Activated CD4-positive, alpha-beta T cell treated with anti-CD3 and anti-CD28 coated beads, Interleukin-2, amount 10 ng/mL, durations not matched to agents 24 days and 14 days (primary cell): ENCODE results near the gene ASZ1. TPM values are rescaled to one million over a fixed set of nuclear protein-coding genes. Genes with fewer than 3 reads are reported as not detected.
A peak's percentile ranks its signal among the peaks of the same experiment; 100 is the strongest.

Source experiments
- DNase-seq: peaks from one replicate; pipeline ENCODE4 v3.0.0; 2022
- H3K27ac Mint-ChIP-seq: one replicate; pipeline ENCODE4 v1.8.0; 2022; ENCODE audit warnings: mild to moderate bottlenecking, mixed read lengths
- H3K27me3 Mint-ChIP-seq: one replicate; pipeline ENCODE4 v1.8.0; 2022; ENCODE audit warnings: mixed read lengths
- H3K36me3 Mint-ChIP-seq: one replicate; pipeline ENCODE4 v1.8.0; 2022; ENCODE audit warnings: low read depth, mild to moderate bottlenecking, mixed read lengths
- H3K4me1 Mint-ChIP-seq: one replicate; pipeline ENCODE4 v1.8.0; 2021; ENCODE audit warnings: mixed read lengths
- H3K4me3 Mint-ChIP-seq: one replicate; pipeline ENCODE4 v1.8.0; 2022; ENCODE audit warnings: mild to moderate bottlenecking, moderate library complexity, mixed read lengths
- H3K9me3 Mint-ChIP-seq: one replicate; pipeline ENCODE4 v1.8.0; 2021; ENCODE audit warnings: mixed read lengths
- intact Hi-C: fragments of 100-400 bp; cut with micrococcal nuclease; formaldehyde crosslinking; loops from one replicate; pipeline ENCODE4 v1.15.1; 2023
- total RNA-seq: library from RNA; stranded (reverse); gene quantifications from 2 replicates; pipeline ENCODE4 v1.2.3, GENCODE V29; 2022

Gene ASZ1
- total RNA-seq, 1 donor from 2014 or later = not detected

DNA sequence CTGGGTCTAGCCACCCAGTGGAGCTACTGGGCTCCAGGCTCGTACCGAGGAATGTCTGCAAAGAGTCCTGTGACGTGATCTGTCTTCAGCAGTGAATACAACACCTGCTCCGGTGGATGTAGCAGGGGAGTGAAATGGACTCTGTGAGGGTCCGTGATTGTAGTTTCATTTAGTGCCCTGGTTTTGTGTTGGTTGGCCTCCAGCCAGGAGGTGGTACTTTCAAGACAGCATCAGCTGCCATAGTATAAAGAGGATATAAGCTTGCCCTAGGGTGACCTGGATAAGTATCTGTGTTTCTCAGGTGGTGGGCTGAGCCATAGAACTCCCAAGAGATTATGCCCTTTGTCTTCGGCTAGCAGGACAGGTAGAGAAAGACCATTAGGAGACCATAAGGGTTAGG lies 79.8 kb downstream of the ASZ1 start:
- intact Hi-C loops = no loop called here

DNA sequence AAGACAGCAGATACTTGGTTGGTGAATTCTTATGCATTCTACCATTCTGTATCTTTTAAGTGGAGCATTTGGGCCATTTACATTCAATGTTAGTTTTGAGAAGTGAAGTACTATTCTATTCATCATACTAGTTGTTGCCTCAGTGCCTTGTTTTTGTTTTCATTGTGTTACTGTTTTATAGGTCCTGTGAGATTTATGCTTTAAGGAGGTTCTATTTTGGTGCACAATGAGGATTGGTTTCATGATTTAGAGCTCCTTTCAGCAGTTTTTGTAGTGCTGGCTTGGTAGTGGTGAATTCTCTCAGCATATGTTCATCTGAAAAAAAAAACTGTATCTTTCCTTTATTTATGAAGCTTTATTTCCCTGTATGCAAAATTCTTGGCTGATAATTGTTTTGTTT lies 81.1 kb downstream of the ASZ1 start:
- H3K36me3 Mint-ChIP-seq = no peaks in the 10 kb centered on the region
- H3K4me1 Mint-ChIP-seq = no peaks in the 10 kb centered on the region
- no peaks in the 10 kb centered on the region for H3K9me3 Mint-ChIP-seq
- intact Hi-C loops = no loop called here
- no peak overlapping the region for H3K27ac Mint-ChIP-seq
- no peaks in the 10 kb centered on the region for H3K27me3 Mint-ChIP-seq
- no peak overlapping the region for H3K4me3 Mint-ChIP-seq
- no peak for DNase-seq

More for the DNA sequence above, 79.8 kb downstream of the ASZ1 start:
- H3K4me3 Mint-ChIP-seq = no peak overlapping the region
- H3K9me3 Mint-ChIP-seq = no peaks in the 10 kb centered on the region
- no peak overlapping the region for H3K27ac Mint-ChIP-seq
- no peak for DNase-seq
- H3K4me1 Mint-ChIP-seq = no peaks in the 10 kb centered on the region
- H3K36me3 Mint-ChIP-seq = no peaks in the 10 kb centered on the region
- no peaks in the 10 kb centered on the region for H3K27me3 Mint-ChIP-seq

GRCh38 chr7:117338020-117338419 lies 89.3 kb downstream of the ASZ1 start:
- no peak overlapping the region for H3K4me3 Mint-ChIP-seq
- no peaks in the 10 kb centered on the region for H3K9me3 Mint-ChIP-seq

DNA sequence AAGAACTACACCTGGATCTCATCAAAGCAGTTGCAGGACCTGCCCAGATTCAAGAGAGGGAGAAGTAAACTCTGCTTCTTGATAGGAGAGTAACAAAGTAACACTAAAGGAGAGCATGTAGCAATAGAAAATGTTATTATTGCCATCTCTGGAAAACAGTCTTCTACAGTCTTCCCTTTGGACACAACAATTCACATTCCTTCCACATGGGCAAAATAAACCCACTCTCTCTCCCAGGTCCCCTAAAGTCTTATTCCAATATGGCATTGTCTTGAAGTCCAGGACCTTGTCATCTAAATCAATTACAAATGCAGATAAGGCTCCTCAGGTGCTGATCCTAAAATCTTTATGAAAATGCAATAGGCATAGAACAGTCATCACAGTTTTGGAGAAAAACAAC lies 94.1 kb downstream of the ASZ1 start:
- DNase-seq = no peak
- Mint-ChIP-seq H3K4me1 (no peaks in the 10 kb centered on the region), H3K36me3 (no peaks in the 10 kb centered on the region), H3K4me3 (no peak overlapping the region), H3K27me3 (peaks cover 2% of the 10 kb centered on the region), H3K27ac (no peak overlapping the region), H3K9me3 (no peaks in the 10 kb centered on the region)
- intact Hi-C loops = no loop called here

More at GRCh38 chr7:117338020-117338419, 89.3 kb downstream of the ASZ1 start:
- intact Hi-C loops = no loop called here
- no peaks in the 10 kb centered on the region for H3K36me3 Mint-ChIP-seq
- peaks cover 2% of the 10 kb centered on the region for H3K27me3 Mint-ChIP-seq
- no peak overlapping the region for H3K27ac Mint-ChIP-seq
- no peaks in the 10 kb centered on the region for H3K4me1 Mint-ChIP-seq
- no peak for DNase-seq

GRCh38 chr7:117332031-117332430 lies 95.3 kb downstream of the ASZ1 start:
- no peak for DNase-seq
- Mint-ChIP-seq H3K36me3 (no peaks in the 10 kb centered on the region), H3K9me3 (no peaks in the 10 kb centered on the region), H3K4me1 (no peaks in the 10 kb centered on the region), H3K4me3 (no peak overlapping the region), H3K27ac (no peak overlapping the region), H3K27me3 (peaks cover 5% of the 10 kb centered on the region)
- intact Hi-C loops = no loop called here

DNA sequence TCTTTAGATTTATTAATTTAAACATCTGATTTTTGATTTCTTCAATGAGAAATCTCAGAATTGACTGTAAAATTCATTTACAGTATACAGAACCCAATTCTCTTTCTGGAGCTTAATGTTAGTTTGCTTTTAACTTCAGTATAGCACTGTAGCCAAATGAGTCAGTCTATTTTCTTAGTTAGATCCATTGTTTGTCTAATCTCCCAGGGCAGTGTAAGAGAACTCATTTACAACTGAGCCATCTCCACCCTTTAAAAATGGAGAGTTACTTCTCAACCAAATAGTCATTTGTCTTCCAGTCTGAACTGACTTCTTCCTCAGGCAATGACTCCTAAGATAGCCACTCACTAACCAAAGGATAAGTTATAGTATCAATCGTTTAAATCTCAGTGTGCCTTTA lies 101.5 kb downstream of the ASZ1 start:
- H3K27ac Mint-ChIP-seq = no peak overlapping the region
- H3K4me1 Mint-ChIP-seq = peaks cover 3% of the 10 kb centered on the region
- peaks cover 47% of the 10 kb centered on the region for H3K27me3 Mint-ChIP-seq
- no peaks in the 10 kb centered on the region for H3K36me3 Mint-ChIP-seq
- no peak for DNase-seq
- no peaks in the 10 kb centered on the region for H3K9me3 Mint-ChIP-seq
- intact Hi-C loops = no loop called here
- no peak overlapping the region for H3K4me3 Mint-ChIP-seq

GRCh38 chr7:117324960-117325359 lies 102.3 kb downstream of the ASZ1 start:
- intact Hi-C loops = no loop called here
- no peaks in the 10 kb centered on the region for H3K36me3 Mint-ChIP-seq
- no peak for DNase-seq
- H3K4me3 Mint-ChIP-seq = no peak overlapping the region
- H3K27me3 Mint-ChIP-seq = peaks cover 55% of the 10 kb centered on the region
- no peak overlapping the region for H3K27ac Mint-ChIP-seq
- no peaks in the 10 kb centered on the region for H3K9me3 Mint-ChIP-seq
- peaks cover 3% of the 10 kb centered on the region for H3K4me1 Mint-ChIP-seq

- no peaks in the 10 kb centered on the region for H3K36me3 Mint-ChIP-seq
- peaks cover 57% of the 10 kb centered on the region for H3K27me3 Mint-ChIP-seq
- DNase-seq = no peak
- H3K27ac Mint-ChIP-seq = no peak overlapping the region
- intact Hi-C loops = no loop called here
- H3K4me3 Mint-ChIP-seq = no peak overlapping the region
- H3K4me1 Mint-ChIP-seq = peaks cover 3% of the 10 kb centered on the region
- no peaks in the 10 kb centered on the region for H3K9me3 Mint-ChIP-seq
Observed at GRCh38 chr7:117323851-117324711, 103.2 kb downstream of the ASZ1 start.

- Mint-ChIP-seq H3K27me3 (peaks cover 57% of the 10 kb centered on the region), H3K27ac (no peak overlapping the region), H3K36me3 (no peaks in the 10 kb centered on the region), H3K9me3 (no peaks in the 10 kb centered on the region), H3K4me1 (peaks cover 3% of the 10 kb centered on the region), H3K4me3 (no peak overlapping the region)
- peak; percentile 41 for DNase-seq
- intact Hi-C loops = no loop called here
Observed at GRCh38 chr7:117323305-117323850, 103.9 kb downstream of the ASZ1 start.

DNA sequence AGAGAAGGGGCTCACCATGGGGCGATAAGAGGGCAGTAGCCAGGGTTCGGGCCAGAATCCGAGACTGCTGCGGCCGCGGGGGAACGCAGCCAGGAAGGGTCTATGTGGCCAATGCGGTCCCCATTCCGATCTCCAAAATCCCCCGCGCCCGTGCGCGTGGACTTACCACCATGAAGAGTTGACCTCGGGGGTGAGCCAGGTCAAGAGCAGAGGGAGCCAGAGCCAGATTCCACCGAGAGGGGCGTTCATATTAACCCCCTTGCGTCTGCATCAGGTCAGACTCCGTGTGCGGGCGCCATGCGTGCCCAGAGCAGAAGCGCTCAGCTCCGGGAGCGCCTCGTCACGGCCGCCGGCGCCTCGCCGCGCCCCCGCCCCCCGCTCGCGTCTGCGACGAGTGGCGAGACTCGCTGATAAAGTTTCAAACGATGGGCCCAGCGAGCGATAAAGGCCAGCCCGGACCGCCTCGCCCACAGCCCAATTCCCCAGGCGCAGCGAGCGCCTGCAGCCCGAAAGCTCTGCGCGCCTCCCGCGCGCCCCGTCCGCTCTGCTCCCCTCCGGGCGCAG lies 104.5 kb downstream of the ASZ1 start, which contains the start of gene WNT2:
Gene WNT2 (minus strand): TSS at position 318 of the 564 bp plus-strand sequence. CDS start 69 bp downstream, at position 249.
- DNase-seq = no peak
- H3K4me1 Mint-ChIP-seq = peaks cover 3% of the 10 kb centered on the region
- H3K4me3 Mint-ChIP-seq = no peak within 1 kb of the TSS
- intact Hi-C loops = no loop called here
- no peaks in the 10 kb centered on the region for H3K36me3 Mint-ChIP-seq
- no peaks in the 10 kb centered on the region for H3K9me3 Mint-ChIP-seq
- H3K27me3 Mint-ChIP-seq = peaks cover 57% of the 10 kb centered on the region
- no peak within 1 kb of the TSS for H3K27ac Mint-ChIP-seq

DNA sequence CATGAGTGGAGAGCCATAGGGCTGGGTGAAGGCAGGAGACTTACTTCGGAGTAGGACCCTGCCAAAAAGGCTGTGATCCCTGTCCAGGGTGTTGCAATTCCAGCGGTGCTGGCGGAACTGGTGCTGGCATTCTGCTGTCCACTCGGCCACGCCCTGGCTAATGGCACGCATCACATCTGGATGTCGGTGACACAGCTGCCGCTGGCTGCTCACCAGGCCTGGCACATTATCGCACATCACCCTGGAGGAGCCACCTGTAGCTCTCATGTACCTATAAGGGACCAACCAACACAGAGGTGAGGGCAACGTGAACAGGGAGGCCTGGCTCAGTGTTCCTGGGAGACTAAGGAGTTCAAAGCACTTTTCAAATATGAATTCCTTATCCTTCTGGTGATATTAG lies 106.8 kb downstream of the ASZ1 start:
- no peak for DNase-seq
- H3K9me3 Mint-ChIP-seq = no peaks in the 10 kb centered on the region
- H3K36me3 Mint-ChIP-seq = no peaks in the 10 kb centered on the region
- peaks cover 3% of the 10 kb centered on the region for H3K4me1 Mint-ChIP-seq
- peaks cover 48% of the 10 kb centered on the region for H3K27me3 Mint-ChIP-seq
- no peak overlapping the region for H3K4me3 Mint-ChIP-seq
- no peak overlapping the region for H3K27ac Mint-ChIP-seq
- intact Hi-C loops = no loop called here

GRCh38 chr7:117319181-117319580 lies 108.1 kb downstream of the ASZ1 start:
- no peak overlapping the region for H3K27ac Mint-ChIP-seq
- peaks cover 3% of the 10 kb centered on the region for H3K4me1 Mint-ChIP-seq
- no peak overlapping the region for H3K4me3 Mint-ChIP-seq
- no peaks in the 10 kb centered on the region for H3K9me3 Mint-ChIP-seq
- H3K27me3 Mint-ChIP-seq = peaks cover 39% of the 10 kb centered on the region
- intact Hi-C loops = no loop called here
- no peaks in the 10 kb centered on the region for H3K36me3 Mint-ChIP-seq
- DNase-seq = no peak

- no peak overlapping the region for H3K27ac Mint-ChIP-seq
- no peaks in the 10 kb centered on the region for H3K4me1 Mint-ChIP-seq
- no peaks in the 10 kb centered on the region for H3K36me3 Mint-ChIP-seq
- H3K4me3 Mint-ChIP-seq = no peak overlapping the region
- H3K27me3 Mint-ChIP-seq = peaks cover 4% of the 10 kb centered on the region
- intact Hi-C loops = no loop called here
- no peaks in the 10 kb centered on the region for H3K9me3 Mint-ChIP-seq
- no peak for DNase-seq
Observed at GRCh38 chr7:117313582-117313981, 113.7 kb downstream of the ASZ1 start.
